Activated CD4-positive, alpha-beta T cell treated with anti-CD3 and anti-CD28 coated beads, Interleukin-2, Interleukin-6, amounts not matched to agents 100 ng/mL and 50 ng/mL, durations not matched to agents 16 hours and 8 hours (primary cell): ENCODE results near the gene USP10.
"Not testable (repeated sequence)": the region's sequence is repeated elsewhere in the genome, so short reads cannot be mapped to it uniquely, and the experiment has no call there.

Source experiments
- DNase-seq: peaks from one replicate; pipeline ENCODE4 v3.0.0-alpha.2; 2020

The USP10 gene

GRCh38 chr16:84675423-84675822, 24.4 kb upstream of the USP10 start:
- no peak for DNase-seq

- DNase-seq = no peak
These were observed 23.9 kb upstream of the USP10 start for GRCh38 chr16:84675884-84676283.

- DNase-seq = no peak
These were observed 22.6 kb upstream of the USP10 start for GRCh38 chr16:84677017-84677803.

- DNase-seq = no peak
These were observed 22.0 kb upstream of the USP10 start for GRCh38 chr16:84677849-84678248.

- DNase-seq = no peak
These were observed 21.3 kb upstream of the USP10 start for GRCh38 chr16:84678541-84678940.

GRCh38 chr16:84680165-84680842, 19.5 kb upstream of the USP10 start:
- DNase-seq = no peak

- no peak for DNase-seq
These were observed 18.8 kb upstream of the USP10 start for GRCh38 chr16:84680843-84681629.

- no peak for DNase-seq
These were observed 15.9 kb upstream of the USP10 start for GRCh38 chr16:84683691-84684591.

GRCh38 chr16:84684592-84684965, 15.2 kb upstream of the USP10 start:
- DNase-seq = no peak

- DNase-seq = no peak
These were observed 14.6 kb upstream of the USP10 start for GRCh38 chr16:84685210-84685609.

GRCh38 chr16:84686707-84687298, 13.0 kb upstream of the USP10 start:
- no peak for DNase-seq

GRCh38 chr16:84687715-84688114, 12.1 kb upstream of the USP10 start:
- peak; percentile 12 for DNase-seq

- not testable (repeated sequence) for DNase-seq
These were observed 11.6 kb upstream of the USP10 start for GRCh38 chr16:84688163-84688562.

- no peak for DNase-seq
These were observed 10.7 kb upstream of the USP10 start for GRCh38 chr16:84689111-84689510.

- no peak for DNase-seq
These were observed 9.5 kb upstream of the USP10 start for GRCh38 chr16:84690088-84690819.

GRCh38 chr16:84692451-84693214, 7.2 kb upstream of the USP10 start:
- DNase-seq = no peak

- not testable (repeated sequence) for DNase-seq
These were observed 5.9 kb upstream of the USP10 start for GRCh38 chr16:84693869-84694268.

GRCh38 chr16:84694980-84695379, 4.8 kb upstream of the USP10 start:
- no peak for DNase-seq

GRCh38 chr16:84699147-84699711, 571 bp upstream of the USP10 start:
- peak; percentile 24 for DNase-seq
